NCI-H1694 treated with DMSO at 0.1 percent for 48 hours (cell line): ENCODE measurements around the gene CLSTN1.

ENCODE experiments used
- DNase-seq: peaks from one replicate; lab custom pipeline; 2025; lab: John Stamatoyannopoulos, UW

CLSTN1 gene

DNA sequence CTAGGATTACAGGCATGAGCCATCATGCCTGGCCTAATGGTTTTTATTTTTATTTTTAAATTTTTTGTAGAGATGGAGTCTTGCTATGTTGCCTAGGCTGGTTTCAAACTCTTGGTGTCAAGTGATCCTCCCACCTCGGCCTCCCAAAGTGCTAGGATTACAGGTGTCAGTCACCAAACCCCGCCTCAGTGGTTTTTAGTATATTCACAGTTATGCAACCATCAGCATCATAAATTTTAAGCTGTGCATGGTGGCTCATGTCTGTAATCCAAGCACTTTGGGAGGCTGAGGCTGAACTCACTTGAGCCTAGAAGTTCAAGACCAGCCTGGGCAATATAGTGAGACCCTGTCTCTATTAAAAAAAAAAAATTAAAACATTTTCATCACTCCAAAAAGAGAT lies 143.7 kb downstream of the CLSTN1 start:
- DNase-seq, result no peak
